Smooth muscle cell (in vitro differentiated cells): Measurements from ENCODE around the gene AZU1. TPM values are rescaled to one million over a fixed set of nuclear protein-coding genes. Genes with fewer than 3 reads are reported as not detected.

Experiments
- DNase-seq: peaks from one replicate; lab custom pipeline; 2025; ENCODE audit not compliant: unreplicated experiment; lab: John Stamatoyannopoulos, UW
- H2AFZ ChIP-seq: fragments of 200-600 bp; sonication (generic); 2 replicates; pipeline ENCODE4 v1.6.0; 2016; ENCODE audit warnings: antibody characterized with exemption, low read depth, mild to moderate bottlenecking
- H3F3A ChIP-seq: fragments of 200-600 bp; sonication (generic); 2 replicates; pipeline ENCODE4 v1.6.0; 2017; ENCODE audit warnings: antibody characterized with exemption, low read depth
- H3K27ac ChIP-seq: fragments of 200-600 bp; sonication (generic); 2 replicates; pipeline ENCODE4 v1.5.1; 2016; ENCODE audit warnings: low read depth, mild to moderate bottlenecking
- H3K27me3 ChIP-seq: fragments of 200-600 bp; sonication (generic); 2 replicates; pipeline ENCODE4 v1.6.1; 2016; ENCODE audit warnings: low read depth, mild to moderate bottlenecking
- H3K36me3 ChIP-seq: fragments of 200-600 bp; sonication (generic); 2 replicates; pipeline ENCODE4 v1.5.1; 2016; ENCODE audit warnings: low read depth
- H3K4me1 ChIP-seq: fragments of 200-600 bp; sonication (generic); 2 replicates; pipeline ENCODE4 v1.5.1; 2016; ENCODE audit warnings: low read depth
- H3K4me2 ChIP-seq: fragments of 200-600 bp; sonication (generic); 2 replicates; pipeline ENCODE4 v1.6.0; 2016; ENCODE audit warnings: mild to moderate bottlenecking
- H3K4me3 ChIP-seq: fragments of 200-600 bp; sonication (generic); 2 replicates; pipeline ENCODE4 v1.5.1; 2016; ENCODE audit warnings: mild to moderate bottlenecking
- H3K79me2 ChIP-seq: fragments of 200-600 bp; sonication (generic); 2 replicates; pipeline ENCODE4 v1.6.0; 2016; ENCODE audit warnings: low read depth, mild to moderate bottlenecking
- H3K9ac ChIP-seq: fragments of 200-600 bp; sonication (generic); 2 replicates; pipeline ENCODE4 v1.6.0; 2016; ENCODE audit warnings: low read depth
- H3K9me3 ChIP-seq: fragments of 200-600 bp; sonication (generic); replicated peaks from 2 replicates; pipeline ENCODE4 v1.5.1; 2016; ENCODE audit warnings: low read depth
- H4K20me1 ChIP-seq: fragments of 200-600 bp; sonication (generic); 2 replicates; pipeline ENCODE4 v1.6.0; 2016; ENCODE audit warnings: low read depth
- WGBS: methylation state at CpG from one replicate; pipeline ENCODE4 v1.1.7; 2016; ENCODE audit warnings: low lambda C conversion rate; 5-methylcytosine and 5-hydroxymethylcytosine counted together
- polyA plus RNA-seq: library from polyadenylated mRNA; unstranded; fragments of >200 nt; fragmentation: Nextera tagmentation; extraction: Ambion mirVana; gene quantifications from 2 replicates; pipeline ENCODE4 v1.2.1, GENCODE V29; 2016
- total RNA-seq: library from RNA; depleted of rRNA; stranded (reverse); fragments of >200 nt; gene quantifications from 2 replicates; pipeline ENCODE4 v1.2.3, GENCODE V29; 2014
- TF ChIP-seq, protein P1 (sequence below): fragments of 200-600 bp; sonication (generic); IDR thresholded peaks from 2 replicates; pipeline ENCODE4 v1.5.1; 2017; ENCODE audit warnings: borderline replicate concordance, mild to moderate bottlenecking, antibody characterized with exemption; ENCODE audit not compliant: insufficient read depth, poor library complexity, severe bottlenecking

Gene AZU1
- total and polyA plus RNA-seq, 2 experiments from 2014 or later: 0.32 to 8.0 TPM

DNA sequence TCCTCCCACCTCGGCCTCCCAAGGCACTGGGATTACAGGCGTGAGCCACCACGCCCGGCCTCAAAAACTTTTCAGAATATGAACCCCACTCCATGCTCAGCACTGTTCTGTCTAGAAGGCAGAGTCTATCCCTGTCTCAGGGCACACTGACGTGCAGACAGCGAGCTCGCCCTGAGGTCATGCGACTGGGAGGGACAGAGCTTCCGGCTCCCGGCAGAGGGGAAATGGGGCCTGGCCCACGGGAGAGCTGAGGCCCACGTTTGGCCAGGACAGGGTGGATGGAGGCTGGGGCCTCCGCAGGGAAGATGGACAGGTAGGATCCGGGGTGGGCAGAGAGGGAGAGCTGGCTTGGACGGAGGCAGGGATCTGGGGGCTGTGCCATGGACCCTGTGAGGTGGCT lies 2.8 kb upstream of the AZU1 start:
- no peak overlapping the region for H3K4me2 ChIP-seq
- H3K36me3 ChIP-seq: no peaks in the 10 kb centered on the region
- H2AFZ ChIP-seq: no peak overlapping the region
- peaks cover 5% of the 10 kb centered on the region for H3K4me1 ChIP-seq
- H3K27ac ChIP-seq: no peak overlapping the region
- no peaks in the 10 kb centered on the region for H3K79me2 ChIP-seq
- H3K27me3 ChIP-seq: no peaks in the 10 kb centered on the region
- H3K9ac ChIP-seq: no peak overlapping the region
- no peak overlapping the region for H3K4me3 ChIP-seq
- 88% methylated on average over 15 of the region's 15 CpGs for WGBS
- TF ChIP-seq, protein P1, sequence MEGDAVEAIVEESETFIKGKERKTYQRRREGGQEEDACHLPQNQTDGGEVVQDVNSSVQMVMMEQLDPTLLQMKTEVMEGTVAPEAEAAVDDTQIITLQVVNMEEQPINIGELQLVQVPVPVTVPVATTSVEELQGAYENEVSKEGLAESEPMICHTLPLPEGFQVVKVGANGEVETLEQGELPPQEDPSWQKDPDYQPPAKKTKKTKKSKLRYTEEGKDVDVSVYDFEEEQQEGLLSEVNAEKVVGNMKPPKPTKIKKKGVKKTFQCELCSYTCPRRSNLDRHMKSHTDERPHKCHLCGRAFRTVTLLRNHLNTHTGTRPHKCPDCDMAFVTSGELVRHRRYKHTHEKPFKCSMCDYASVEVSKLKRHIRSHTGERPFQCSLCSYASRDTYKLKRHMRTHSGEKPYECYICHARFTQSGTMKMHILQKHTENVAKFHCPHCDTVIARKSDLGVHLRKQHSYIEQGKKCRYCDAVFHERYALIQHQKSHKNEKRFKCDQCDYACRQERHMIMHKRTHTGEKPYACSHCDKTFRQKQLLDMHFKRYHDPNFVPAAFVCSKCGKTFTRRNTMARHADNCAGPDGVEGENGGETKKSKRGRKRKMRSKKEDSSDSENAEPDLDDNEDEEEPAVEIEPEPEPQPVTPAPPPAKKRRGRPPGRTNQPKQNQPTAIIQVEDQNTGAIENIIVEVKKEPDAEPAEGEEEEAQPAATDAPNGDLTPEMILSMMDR: no peak
- no peaks in the 10 kb centered on the region for H3K9me3 ChIP-seq
- no peaks in the 10 kb centered on the region for H3F3A ChIP-seq
- no peaks in the 10 kb centered on the region for H4K20me1 ChIP-seq
- no peak for DNase-seq

DNA sequence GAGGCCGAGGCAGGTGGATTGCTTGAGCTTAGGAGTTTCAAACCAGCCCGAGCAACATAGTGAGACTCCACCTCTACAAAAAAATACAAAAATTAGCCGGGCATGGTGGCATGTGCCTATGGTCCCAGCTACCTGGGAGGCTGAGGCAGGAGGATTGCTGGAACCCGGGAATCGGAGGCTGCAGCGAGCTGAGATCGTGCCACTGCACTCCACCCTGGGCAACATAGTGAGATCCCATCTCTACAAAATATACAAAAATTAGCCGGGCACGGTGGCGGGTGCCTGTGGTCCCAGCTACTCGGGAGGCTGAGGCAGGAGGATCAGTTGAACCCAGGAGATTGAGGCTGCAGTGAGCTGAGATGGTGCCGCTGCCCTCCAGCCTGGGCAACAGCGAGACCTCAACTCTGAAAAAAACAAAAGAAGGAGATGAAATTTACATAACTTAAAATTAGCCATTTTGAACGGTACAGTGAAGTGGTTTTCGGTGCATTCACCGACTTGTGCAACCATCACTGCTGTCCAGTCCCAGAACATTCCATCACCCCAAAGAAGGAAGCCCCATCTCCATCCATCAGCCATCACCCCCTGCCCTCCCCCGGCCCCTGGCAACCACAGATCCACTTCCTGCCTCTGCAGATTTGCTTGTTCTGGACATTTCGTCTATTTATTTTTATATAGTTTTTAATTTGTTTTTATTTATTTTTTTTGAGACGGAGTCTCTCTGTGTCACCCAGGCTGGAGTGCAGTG lies 1.6 kb upstream of the AZU1 start:
- no peaks in the 10 kb centered on the region for H3K9me3 ChIP-seq
- no peaks in the 10 kb centered on the region for H3K27me3 ChIP-seq
- no peak overlapping the region for H3K27ac ChIP-seq
- no peak overlapping the region for H2AFZ ChIP-seq
- DNase-seq: no peak
- peaks cover 5% of the 10 kb centered on the region for H3K4me1 ChIP-seq
- TF ChIP-seq, protein P1: no peak
- no peak overlapping the region for H3K4me2 ChIP-seq
- no peaks in the 10 kb centered on the region for H3K36me3 ChIP-seq
- H3K79me2 ChIP-seq: no peaks in the 10 kb centered on the region
- no peak overlapping the region for H3K9ac ChIP-seq
- H4K20me1 ChIP-seq: no peaks in the 10 kb centered on the region
- H3K4me3 ChIP-seq: no peak overlapping the region
- no peaks in the 10 kb centered on the region for H3F3A ChIP-seq
- WGBS: 93% methylated on average over 19 of the region's 19 CpGs

DNA sequence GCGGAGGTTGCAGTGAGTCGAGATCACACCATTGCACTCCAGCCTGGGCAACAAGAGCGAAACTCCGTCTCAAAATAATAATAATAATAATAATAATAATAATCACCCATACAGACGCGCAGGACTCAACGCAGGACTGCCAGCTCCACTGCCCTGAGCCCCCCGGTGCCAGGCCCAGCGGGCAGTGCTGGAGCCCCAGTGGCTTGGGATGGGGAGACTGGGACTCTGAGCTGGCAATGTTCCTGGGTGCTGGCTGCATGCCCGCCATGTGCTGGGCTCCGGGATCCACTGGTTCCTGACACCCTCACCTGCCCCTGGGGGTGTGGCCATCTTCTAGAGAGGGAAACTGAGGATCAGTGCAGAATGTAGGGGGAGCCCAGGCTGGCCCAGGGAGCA lies 325 bp upstream of the AZU1 start:
- H3F3A ChIP-seq: no peaks in the 10 kb centered on the region
- TF ChIP-seq, protein P1: no peak
- H3K9ac ChIP-seq: no peak overlapping the region
- H3K4me1 ChIP-seq: peaks cover 5% of the 10 kb centered on the region
- no peak overlapping the region for H3K4me3 ChIP-seq
- H3K4me2 ChIP-seq: no peak overlapping the region
- no peaks in the 10 kb centered on the region for H3K36me3 ChIP-seq
- H3K79me2 ChIP-seq: no peaks in the 10 kb centered on the region
- DNase-seq: no peak
- H3K9me3 ChIP-seq: no peaks in the 10 kb centered on the region
- no peaks in the 10 kb centered on the region for H4K20me1 ChIP-seq
- no peak overlapping the region for H2AFZ ChIP-seq
- no peaks in the 10 kb centered on the region for H3K27me3 ChIP-seq
- whole genome bisulfite sequencing: 94% methylated on average over 11 of the region's 11 CpGs
- H3K27ac ChIP-seq: no peak overlapping the region

DNA sequence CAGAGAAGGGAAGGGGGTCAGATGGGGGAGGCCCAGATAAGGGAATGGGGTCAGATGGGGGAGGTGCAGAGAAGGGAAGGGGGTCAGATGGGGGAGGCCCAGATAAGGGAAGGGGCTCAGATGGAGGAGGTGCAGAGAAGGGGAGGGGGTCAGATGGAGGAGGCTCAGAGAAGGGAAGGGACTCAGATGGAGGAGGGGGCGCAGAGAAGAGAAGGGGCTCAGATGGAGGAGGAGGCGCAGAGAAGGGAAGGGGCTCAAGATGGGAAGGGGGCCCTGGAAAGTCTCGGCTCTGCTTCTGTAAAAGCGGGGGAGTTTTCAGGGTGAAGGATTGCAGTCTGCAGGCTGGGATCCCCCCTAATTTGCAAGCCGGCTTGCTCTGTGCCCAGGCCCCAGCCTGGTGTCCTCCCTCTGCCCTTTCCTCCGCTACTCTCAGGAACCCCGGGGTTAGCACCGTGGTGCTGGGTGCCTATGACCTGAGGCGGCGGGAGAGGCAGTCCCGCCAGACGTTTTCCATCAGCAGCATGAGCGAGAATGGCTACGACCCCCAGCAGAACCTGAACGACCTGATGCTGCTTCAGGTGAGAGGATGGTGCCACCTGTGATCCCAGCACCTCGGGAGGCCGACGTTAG lies 1.6 kb downstream of the AZU1 start:
- WGBS: 90% methylated on average over 16 of the region's 18 CpGs
- no peaks in the 10 kb centered on the region for H3F3A ChIP-seq

More for the DNA sequence above, 1.6 kb downstream of the AZU1 start:
- H3K4me2 ChIP-seq: no peak overlapping the region
- no peak overlapping the region for H3K27ac ChIP-seq
- H3K36me3 ChIP-seq: no peaks in the 10 kb centered on the region
- H3K9me3 ChIP-seq: no peaks in the 10 kb centered on the region
- H3K27me3 ChIP-seq: no peaks in the 10 kb centered on the region
- no peak overlapping the region for H3K4me3 ChIP-seq
- no peak for DNase-seq
- no peak overlapping the region for H2AFZ ChIP-seq
- no peaks in the 10 kb centered on the region for H3K79me2 ChIP-seq
- H3K4me1 ChIP-seq: no peaks in the 10 kb centered on the region
- no peaks in the 10 kb centered on the region for H4K20me1 ChIP-seq
- TF ChIP-seq, protein P1: no peak
- H3K9ac ChIP-seq: no peak overlapping the region
